ENCODE measurements around the gene ENOSF1. TPM values are rescaled to one million over a fixed set of nuclear protein-coding genes. Genes with fewer than 3 reads are reported as not detected.

ENOSF1 gene
- total RNA-seq, 5 donors from 2014 or later (not counting 1 experiment from before 2014, with no cell fraction given), result 70.8 to 97.6 (median 75.8) TPM

GRCh38 chr18:697800-698199 is 14.6 kb downstream of the ENOSF1 start:
- no peaks in the 10 kb centered on the region for H3K4me1 ChIP-seq (ENCODE audit: control insufficient read depth in 1 of 2, extremely low read depth in 1 of 2, insufficient read depth in 2 of 2, low read length in 2 of 2)
- Mint-ChIP-seq H3K4me3 (no peak overlapping the region), H3K36me3 (peaks cover 32% of the 10 kb centered on the region), H3K27me3 (no peaks in the 10 kb centered on the region), H3K27ac (no peak overlapping the region), H3K9me3 (no peaks in the 10 kb centered on the region), H3K4me1 (peaks cover 2 to 8% (median 3%) of the 10 kb centered on the region in 3 donors)
- CTCF ChIA-PET, result no interaction called here
- H3K9me3 ChIP-seq, result no peaks in the 10 kb centered on the region
- no peak overlapping the region for H3K27ac ChIP-seq (ENCODE audit: low read length)
- H3K27me3 ChIP-seq (replicated peaks in 1 of 2; ENCODE audit: control insufficient read depth in 2 of 2, extremely low read depth in 1 of 2, insufficient read depth in 2 of 2, low read length in 1 of 2), result no peaks in the 10 kb centered on the region
- H3K36me3 ChIP-seq (ENCODE audit: control insufficient read depth in 2 of 2, extremely low read depth in 1 of 2, insufficient read depth in 1 of 2, low read length in 1 of 2), result peaks cover 0 to 17% of the 10 kb centered on the region in 2 donors
- ATAC-seq (replicated peaks in 1 of 4) (no peak), DNase-seq (no peak)
- 84% methylated on average over 5 of the region's 10 CpGs for WGBS (ENCODE audit: insufficient coverage)
- H3K4me3 ChIP-seq (ENCODE audit: control insufficient read depth in 1 of 2, extremely low read depth in 1 of 2, low read length in 1 of 2), result no peak overlapping the region
- POLR2A ChIA-PET, result interaction anchor here in 1 of 2 donors (0.6 kb wide), 1 partner anchor 485 kb away, joined by 3 read pairs; no protein-coding TSS in a partner anchor

- POLR2A ChIA-PET, result interaction anchor here in 1 of 2 donors (0.5 kb wide), 1 partner anchor 431 kb away, joined by 3 read pairs; no protein-coding TSS in a partner anchor
- H3K27ac Mint-ChIP-seq, result no peak overlapping the region
Measured at GRCh38 chr18:697012-697411, 15.4 kb downstream of the ENOSF1 start.

DNA sequence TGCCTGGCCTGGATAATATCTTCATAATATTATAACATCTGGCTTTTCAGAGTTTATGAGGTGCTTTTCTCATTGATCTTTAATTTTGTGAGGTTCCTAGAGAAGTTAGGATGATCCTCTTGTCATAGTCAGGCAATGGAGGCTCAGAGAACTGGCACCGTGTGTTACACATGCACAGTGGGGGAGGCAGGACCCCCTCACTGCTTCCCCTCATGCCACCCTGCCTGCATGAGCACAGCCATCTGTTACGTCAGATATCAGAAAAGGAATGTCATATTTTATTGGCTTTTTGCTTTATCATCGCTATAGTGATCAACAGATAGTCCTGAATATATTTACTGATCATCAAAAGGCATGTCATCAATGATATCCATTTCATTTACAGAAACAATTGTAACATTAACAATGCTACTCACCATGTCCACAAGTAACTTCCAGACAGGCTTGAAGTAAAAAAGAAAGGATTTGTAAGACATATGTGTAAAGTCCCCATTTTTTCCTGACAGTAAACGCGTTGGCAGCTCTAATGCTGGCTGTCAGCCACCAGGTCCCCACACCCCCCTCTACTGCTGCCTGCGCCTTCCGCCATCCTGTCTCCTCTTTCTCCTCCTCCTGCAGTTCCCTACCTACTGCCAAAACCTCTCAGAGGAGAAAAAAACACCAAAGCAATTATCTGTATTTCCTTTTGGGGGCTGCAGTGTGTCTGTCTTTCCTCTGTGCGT is 18.8 kb downstream of the ENOSF1 start:
- H3K27ac Mint-ChIP-seq, result peak overlapping the region in 1 of 2 donors; percentile 62
- H3K4me3 ChIP-seq (ENCODE audit: control insufficient read depth in 1 of 2, extremely low read depth in 1 of 2, low read length in 1 of 2), result no peak overlapping the region
- no peaks in the 10 kb centered on the region for H3K4me1 ChIP-seq (ENCODE audit: control insufficient read depth in 1 of 2, extremely low read depth in 1 of 2, insufficient read depth in 2 of 2, low read length in 2 of 2)
- H3K27ac ChIP-seq (ENCODE audit: low read length), result no peak overlapping the region
- H3K9me3 Mint-ChIP-seq, result no peaks in the 10 kb centered on the region
- peaks cover 33% of the 10 kb centered on the region for H3K36me3 Mint-ChIP-seq
- ChIA-PET POLR2A (no interaction called here), CTCF (interaction anchor here in 1 of 2 donors (0.5 kb wide), 1 partner anchor 70 kb away, joined by 3 read pairs; no protein-coding TSS in a partner anchor)
- no peaks in the 10 kb centered on the region for H3K27me3 ChIP-seq (replicated peaks in 1 of 2; ENCODE audit: control insufficient read depth in 2 of 2, extremely low read depth in 1 of 2, insufficient read depth in 2 of 2, low read length in 1 of 2)
- no peaks in the 10 kb centered on the region for H3K27me3 Mint-ChIP-seq
- H3K4me3 Mint-ChIP-seq, result no peak overlapping the region
- peaks cover 0 to 16% of the 10 kb centered on the region in 2 donors for H3K36me3 ChIP-seq (ENCODE audit: control insufficient read depth in 2 of 2, extremely low read depth in 1 of 2, insufficient read depth in 1 of 2, low read length in 1 of 2)
- 90% methylated on average over 6 of the region's 8 CpGs for WGBS (ENCODE audit: insufficient coverage)
- peaks cover 0 to 7% (median 2%) of the 10 kb centered on the region in 3 donors for H3K4me1 Mint-ChIP-seq
- ATAC-seq (replicated peaks in 1 of 4) (no peak), DNase-seq (no peak)
- H3K9me3 ChIP-seq, result no peaks in the 10 kb centered on the region

More at GRCh38 chr18:697012-697411, 15.4 kb downstream of the ENOSF1 start:
- DNase-seq, result no peak
- Mint-ChIP-seq H3K4me1 (peaks cover 0 to 7% (median 2%) of the 10 kb centered on the region in 3 donors), H3K4me3 (no peak overlapping the region), H3K9me3 (no peaks in the 10 kb centered on the region), H3K36me3 (peaks cover 35% of the 10 kb centered on the region), H3K27me3 (no peaks in the 10 kb centered on the region)
- H3K27me3 ChIP-seq (replicated peaks in 1 of 2; ENCODE audit: control insufficient read depth in 2 of 2, extremely low read depth in 1 of 2, insufficient read depth in 2 of 2, low read length in 1 of 2), result no peaks in the 10 kb centered on the region
- no peak overlapping the region for H3K4me3 ChIP-seq (ENCODE audit: control insufficient read depth in 1 of 2, extremely low read depth in 1 of 2, low read length in 1 of 2)
- no peak for ATAC-seq (replicated peaks in 1 of 4)
- CTCF ChIA-PET, result no interaction called here
- H3K9me3 ChIP-seq, result no peaks in the 10 kb centered on the region
- H3K36me3 ChIP-seq (ENCODE audit: control insufficient read depth in 2 of 2, extremely low read depth in 1 of 2, insufficient read depth in 1 of 2, low read length in 1 of 2), result peaks cover 0 to 20% of the 10 kb centered on the region in 2 donors
- H3K4me1 ChIP-seq (ENCODE audit: control insufficient read depth in 1 of 2, extremely low read depth in 1 of 2, insufficient read depth in 2 of 2, low read length in 2 of 2), result no peaks in the 10 kb centered on the region
- no peak overlapping the region for H3K27ac ChIP-seq (ENCODE audit: low read length)
- 84% methylated on average over 2 of the region's 4 CpGs for WGBS (ENCODE audit: insufficient coverage)

- Mint-ChIP-seq H3K27me3 (no peaks in the 10 kb centered on the region), H3K4me1 (peaks cover 0 to 7% (median 2%) of the 10 kb centered on the region in 3 donors), H3K27ac (peak overlapping the region in 1 of 2 donors; percentile 62), H3K36me3 (peaks cover 34% of the 10 kb centered on the region), H3K9me3 (no peaks in the 10 kb centered on the region), H3K4me3 (no peak overlapping the region)
- Histone ChIP-seq H3K27me3 (replicated peaks in 1 of 2; ENCODE audit: control insufficient read depth in 2 of 2, extremely low read depth in 1 of 2, insufficient read depth in 2 of 2, low read length in 1 of 2) (no peaks in the 10 kb centered on the region), H3K9me3 (no peaks in the 10 kb centered on the region), H3K27ac (ENCODE audit: low read length) (no peak overlapping the region), H3K36me3 (ENCODE audit: control insufficient read depth in 2 of 2, extremely low read depth in 1 of 2, insufficient read depth in 1 of 2, low read length in 1 of 2) (peaks cover 0 to 16% of the 10 kb centered on the region in 2 donors), H3K4me1 (ENCODE audit: control insufficient read depth in 1 of 2, extremely low read depth in 1 of 2, insufficient read depth in 2 of 2, low read length in 2 of 2) (no peaks in the 10 kb centered on the region), H3K4me3 (ENCODE audit: control insufficient read depth in 1 of 2, extremely low read depth in 1 of 2, low read length in 1 of 2) (no peak overlapping the region)
- ATAC-seq (replicated peaks in 1 of 4) (no peak), DNase-seq (no peak)
- ChIA-PET POLR2A (interaction anchor here in 1 of 2 donors (0.6 kb wide), 1 partner anchor 143 kb away, joined by 4 read pairs; no protein-coding TSS in a partner anchor), CTCF (interaction anchor here (0.6 to 0.7 kb wide), 2 partner anchors 22 to 138 kb away, joined by 3 to 4 read pairs; no protein-coding TSS in a partner anchor)
- 49% methylated on average over 4 of the region's 6 CpGs for WGBS (ENCODE audit: insufficient coverage)
Measured at GRCh38 chr18:692824-693223, 19.6 kb downstream of the ENOSF1 start.

DNA sequence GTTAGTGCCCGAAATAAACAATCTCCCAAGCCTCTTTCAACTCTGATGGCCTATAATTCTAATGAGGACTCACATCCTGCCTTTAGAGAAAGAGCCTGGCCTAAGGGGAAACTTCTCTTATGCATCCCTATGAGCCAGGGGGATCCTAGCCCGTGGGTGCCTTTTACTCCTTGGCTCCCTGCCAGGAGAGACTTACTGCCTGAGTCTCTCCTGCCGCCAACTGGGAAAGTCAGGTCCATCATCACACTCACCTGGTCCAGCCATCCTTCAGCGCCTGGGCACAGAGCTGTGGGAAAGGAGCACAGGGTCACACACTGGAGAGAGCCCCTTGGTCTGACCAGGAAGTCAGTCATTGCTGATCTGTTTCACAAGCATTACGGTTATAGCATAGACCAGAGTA is 24.1 kb downstream of the ENOSF1 start:
- peaks cover 0 to 12% of the 10 kb centered on the region in 2 donors for H3K36me3 ChIP-seq (ENCODE audit: control insufficient read depth in 2 of 2, extremely low read depth in 1 of 2, insufficient read depth in 1 of 2, low read length in 1 of 2)
- CTCF ChIA-PET, result no interaction called here
- no peak for DNase-seq
- Mint-ChIP-seq H3K4me1 (peaks cover 2 to 5% (median 2%) of the 10 kb centered on the region in 3 donors), H3K36me3 (peaks cover 32% of the 10 kb centered on the region), H3K27me3 (no peaks in the 10 kb centered on the region), H3K9me3 (no peaks in the 10 kb centered on the region), H3K4me3 (no peak overlapping the region), H3K27ac (no peak overlapping the region)
- no peak overlapping the region for H3K4me3 ChIP-seq (ENCODE audit: control insufficient read depth in 1 of 2, extremely low read depth in 1 of 2, low read length in 1 of 2)
- no peaks in the 10 kb centered on the region for H3K27me3 ChIP-seq (replicated peaks in 1 of 2; ENCODE audit: control insufficient read depth in 2 of 2, extremely low read depth in 1 of 2, insufficient read depth in 2 of 2, low read length in 1 of 2)
- POLR2A ChIA-PET, result no interaction called here
- no peaks in the 10 kb centered on the region for H3K9me3 ChIP-seq
- no peak overlapping the region for H3K27ac ChIP-seq (ENCODE audit: low read length)
- ATAC-seq (replicated peaks in 1 of 4), result no peak
- 93% methylated on average over 2 of the region's 5 CpGs for WGBS (ENCODE audit: insufficient coverage)
- peaks cover 0 to 2% of the 10 kb centered on the region in 2 experiments for H3K4me1 ChIP-seq (ENCODE audit: control insufficient read depth in 1 of 2, extremely low read depth in 1 of 2, insufficient read depth in 2 of 2, low read length in 2 of 2)

DNA sequence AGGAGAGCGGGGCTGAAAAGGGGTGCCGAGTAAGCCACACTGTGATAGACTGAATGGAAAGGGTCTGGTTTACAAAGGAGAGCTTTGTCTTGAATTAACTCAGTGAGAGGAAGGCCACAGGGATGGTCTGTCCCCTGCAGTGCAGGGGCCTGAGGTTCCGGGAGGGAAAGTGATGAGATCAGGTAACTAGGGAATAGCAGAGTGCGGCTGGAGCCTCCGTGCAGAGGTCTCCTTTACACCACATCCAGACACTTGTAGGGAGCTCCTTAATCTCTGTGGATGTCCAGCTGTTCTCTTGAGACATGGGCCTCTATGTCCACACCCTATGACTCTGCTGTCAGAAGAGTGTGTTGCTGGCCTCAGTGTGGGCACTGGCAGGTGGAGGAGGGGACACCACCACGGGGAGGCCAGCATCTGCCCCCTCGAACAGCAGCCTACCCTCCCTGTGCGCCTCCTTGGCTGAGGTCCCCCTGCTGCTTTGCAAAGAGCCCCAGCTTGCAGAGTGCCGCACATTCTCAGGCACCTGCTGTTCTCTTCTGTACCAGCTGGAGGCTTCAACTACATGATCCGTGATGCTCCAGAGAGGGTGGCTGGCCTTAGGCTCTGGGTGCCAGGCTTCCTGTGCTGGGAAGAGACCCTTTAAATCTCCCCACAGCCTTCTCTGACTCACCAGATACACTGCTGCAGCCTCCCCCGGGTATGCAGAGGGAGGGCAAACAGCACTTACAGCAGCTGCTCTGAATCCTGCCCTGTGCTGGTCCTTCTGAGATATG is 25.9 kb downstream of the ENOSF1 start:
- Histone ChIP-seq H3K36me3 (ENCODE audit: control insufficient read depth in 2 of 2, extremely low read depth in 1 of 2, insufficient read depth in 1 of 2, low read length in 1 of 2) (peaks cover 0 to 13% of the 10 kb centered on the region in 2 donors), H3K4me1 (ENCODE audit: control insufficient read depth in 1 of 2, extremely low read depth in 1 of 2, insufficient read depth in 2 of 2, low read length in 2 of 2) (peaks cover 4 to 16% of the 10 kb centered on the region in 2 experiments), H3K27ac (ENCODE audit: low read length) (no peak overlapping the region), H3K4me3 (ENCODE audit: control insufficient read depth in 1 of 2, extremely low read depth in 1 of 2, low read length in 1 of 2) (no peak overlapping the region), H3K27me3 (replicated peaks in 1 of 2; ENCODE audit: control insufficient read depth in 2 of 2, extremely low read depth in 1 of 2, insufficient read depth in 2 of 2, low read length in 1 of 2) (no peaks in the 10 kb centered on the region), H3K9me3 (no peaks in the 10 kb centered on the region)
- WGBS (ENCODE audit: insufficient coverage), result 91% methylated on average over 7 of the region's 11 CpGs
- DNase-seq, result no peak
- Mint-ChIP-seq H3K4me3 (no peak overlapping the region), H3K9me3 (no peaks in the 10 kb centered on the region), H3K27me3 (no peaks in the 10 kb centered on the region), H3K36me3 (peaks cover 27% of the 10 kb centered on the region), H3K27ac (no peak overlapping the region), H3K4me1 (peaks cover 9 to 17% (median 14%) of the 10 kb centered on the region in 3 donors)
- CTCF ChIA-PET, result interaction anchor here in 1 of 2 donors (0.6 kb wide), 1 partner anchor 49 kb away, joined by 3 read pairs; no protein-coding TSS in a partner anchor
- POLR2A ChIA-PET, result no interaction called here
- no peak for ATAC-seq (replicated peaks in 1 of 4)

Data from T-cell (primary cell).